ENCODE measurements around the gene SLC39A11.

Gene SLC39A11

DNA sequence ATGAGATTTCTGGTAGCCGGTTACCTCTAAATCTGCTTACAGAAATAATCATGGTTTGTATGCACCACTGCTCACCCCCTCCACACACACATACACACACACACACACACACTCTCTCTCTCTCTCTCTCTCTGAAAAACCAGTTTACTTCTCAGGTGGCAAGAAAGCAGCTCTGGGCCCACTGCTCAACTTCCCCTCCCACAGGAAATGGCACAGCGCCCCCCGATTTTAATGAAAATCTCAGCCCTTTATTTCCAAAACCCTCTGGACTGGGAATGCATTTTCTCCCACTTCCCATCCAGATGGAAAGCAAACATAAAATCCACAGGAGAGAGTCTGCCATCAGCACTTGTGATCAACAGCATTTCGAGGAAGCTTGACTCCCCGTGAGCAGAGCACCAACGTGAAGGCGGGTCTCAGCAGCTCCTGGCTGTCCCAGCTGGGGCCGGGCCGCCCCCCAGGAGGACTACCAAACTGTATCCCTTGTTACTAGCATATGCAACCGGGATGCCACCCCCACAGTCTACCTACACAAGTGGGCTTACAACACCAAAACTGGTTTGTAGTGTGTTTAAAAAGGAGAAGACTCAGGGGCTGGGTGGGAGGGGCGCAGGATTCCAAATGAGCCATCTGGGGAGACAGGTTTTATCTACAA is 121.1 kb downstream of the SLC39A11 start:
- no peak for DNase-seq

- DNase-seq: no peak
These were observed 121.7 kb downstream of the SLC39A11 start for GRCh38 chr17:72970797-72971196.

DNA sequence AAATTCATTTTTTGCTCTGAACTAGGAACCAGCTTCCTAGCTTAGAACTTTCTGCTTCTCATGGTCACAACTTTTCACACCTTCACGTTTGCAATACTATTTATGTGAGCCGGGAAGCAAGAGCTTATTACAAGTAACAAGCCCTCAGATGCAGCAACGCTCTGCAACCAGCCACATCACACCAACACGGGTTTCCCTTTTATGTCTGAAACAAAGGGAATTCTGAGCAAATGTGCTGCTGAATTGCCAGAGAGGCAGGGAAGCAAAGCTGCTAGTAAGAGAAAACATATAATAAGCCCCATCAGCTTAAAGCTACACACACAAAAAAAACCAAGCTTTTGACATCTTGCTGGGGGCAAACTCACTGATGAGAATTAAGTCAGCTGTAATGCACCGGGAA is 122.2 kb downstream of the SLC39A11 start:
- no peak for DNase-seq

DNA sequence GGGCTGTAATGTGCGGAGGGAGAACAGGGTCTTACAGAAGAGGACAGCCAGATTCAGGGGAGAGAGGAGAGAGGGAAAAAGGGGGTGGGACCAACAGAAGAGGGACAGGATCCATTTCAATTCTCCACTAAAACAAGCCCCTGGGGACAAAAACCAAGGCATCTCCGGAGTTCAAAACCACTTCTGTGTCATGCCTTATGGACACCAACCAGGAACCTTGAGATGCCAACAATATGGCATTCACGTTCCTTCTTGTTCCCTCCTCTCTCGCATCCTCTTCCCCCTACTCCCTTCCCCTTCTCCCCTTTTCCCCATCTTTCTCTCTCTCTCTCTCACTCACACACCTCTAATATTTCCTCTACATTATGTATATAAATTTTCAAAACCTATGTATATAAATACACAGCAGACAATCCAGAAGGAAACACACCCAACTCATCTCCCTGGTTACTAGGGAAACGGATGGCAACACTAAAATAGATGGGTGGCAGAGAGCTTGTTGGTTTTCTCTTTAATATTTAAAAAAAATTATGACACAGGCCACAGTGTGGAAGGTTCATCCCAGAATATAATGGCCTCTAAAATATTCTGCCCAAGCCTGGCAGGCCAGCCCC is 123.1 kb downstream of the SLC39A11 start:
- DNase-seq: no peak

GRCh38 chr17:72968798-72969197 is 123.7 kb downstream of the SLC39A11 start:
- no peak for DNase-seq

DNA sequence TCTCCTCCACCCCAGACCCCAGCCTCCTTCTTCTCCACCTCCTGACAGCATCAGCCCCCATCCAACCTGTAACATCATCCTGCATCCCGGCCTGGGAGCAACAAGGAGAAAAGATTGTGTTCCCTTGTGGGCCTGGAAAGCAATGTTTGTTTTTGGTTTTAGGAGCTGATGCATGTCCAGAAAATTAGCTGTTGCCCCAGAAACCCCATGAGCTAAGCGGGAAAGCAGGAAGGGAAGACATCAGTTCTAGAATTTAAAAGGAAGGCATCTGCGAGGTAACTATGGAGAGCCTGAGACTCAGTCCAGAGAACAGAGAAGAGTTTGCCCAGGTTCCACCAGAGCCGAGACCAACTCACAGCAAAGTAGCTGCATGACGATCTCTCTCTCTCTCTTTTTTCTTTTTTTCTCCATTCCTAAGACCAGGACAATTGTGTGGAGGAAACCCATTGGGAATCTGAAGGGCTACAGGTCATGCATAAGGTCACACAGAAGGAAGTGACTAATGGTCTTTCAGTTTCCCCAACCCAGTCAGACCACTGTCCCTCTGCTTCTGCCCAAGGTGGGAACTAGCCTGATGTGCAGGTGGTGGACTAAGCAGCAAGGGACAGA is 124.4 kb downstream of the SLC39A11 start:
- DNase-seq: no peak

- DNase-seq: no peak
These were observed 125.1 kb downstream of the SLC39A11 start for GRCh38 chr17:72967277-72967970.

DNA sequence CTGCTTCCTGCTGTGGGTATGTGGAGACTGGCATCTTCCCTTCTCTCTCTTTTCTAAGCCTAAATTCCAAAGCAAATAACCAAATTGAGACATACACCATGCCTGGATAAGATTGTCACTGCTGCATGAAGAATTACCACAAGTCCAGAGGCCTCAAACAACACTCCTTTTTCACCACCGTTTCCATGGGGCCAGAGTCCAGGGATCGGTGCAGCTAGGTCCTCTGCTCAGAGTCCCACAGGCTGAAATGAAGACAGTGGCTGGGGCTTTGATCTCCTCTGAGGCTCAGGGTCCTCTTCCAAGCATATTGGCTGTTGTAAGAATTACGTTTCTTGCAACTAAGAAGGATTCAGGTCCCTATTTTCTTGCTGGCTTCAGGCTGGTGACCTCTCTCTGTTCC is 130.4 kb downstream of the SLC39A11 start:
- DNase-seq: no peak

GRCh38 chr17:72955391-72956140 is 136.9 kb downstream of the SLC39A11 start:
- no peak for DNase-seq

- no peak for DNase-seq
These were observed 137.9 kb downstream of the SLC39A11 start for GRCh38 chr17:72954579-72954978.

GRCh38 chr17:72953621-72954020 is 138.9 kb downstream of the SLC39A11 start:
- no peak for DNase-seq

DNA sequence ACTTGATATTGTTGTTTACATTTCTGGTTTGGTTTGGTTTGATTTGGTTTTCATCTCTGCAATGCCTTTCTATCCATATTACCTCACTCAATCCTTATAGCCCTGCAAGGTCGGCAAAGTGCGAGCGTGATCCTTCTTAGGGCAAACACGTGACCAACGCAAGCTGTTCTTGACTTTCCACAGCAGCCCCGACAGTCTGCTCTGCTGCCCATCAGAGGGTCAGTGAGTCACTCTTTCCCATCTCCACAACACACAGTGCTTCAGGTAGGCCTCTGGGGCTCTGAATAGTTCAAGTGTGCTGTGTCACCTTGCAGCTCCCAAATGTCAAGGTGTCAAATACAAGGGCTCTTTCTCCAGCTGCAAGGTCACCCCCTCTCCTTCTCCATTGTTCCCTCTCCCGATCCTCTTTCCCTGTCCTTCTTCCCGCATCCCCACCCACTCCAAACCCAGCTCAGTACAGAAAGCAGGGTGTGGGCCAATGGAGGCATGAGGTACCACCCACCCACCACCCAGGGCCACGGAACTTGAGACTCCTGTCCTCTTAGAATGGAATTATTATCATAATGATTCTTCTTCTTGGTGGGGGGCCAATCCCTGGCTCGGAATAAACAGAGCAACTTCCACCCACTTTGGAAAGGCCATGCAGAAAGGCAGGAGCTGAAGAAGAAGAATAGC is 139.7 kb downstream of the SLC39A11 start:
- DNase-seq: no peak

GRCh38 chr17:72952220-72952619 is 140.3 kb downstream of the SLC39A11 start:
- DNase-seq: no peak

GRCh38 chr17:72950242-72950931 is 142.1 kb downstream of the SLC39A11 start:
- DNase-seq: no peak

DNA sequence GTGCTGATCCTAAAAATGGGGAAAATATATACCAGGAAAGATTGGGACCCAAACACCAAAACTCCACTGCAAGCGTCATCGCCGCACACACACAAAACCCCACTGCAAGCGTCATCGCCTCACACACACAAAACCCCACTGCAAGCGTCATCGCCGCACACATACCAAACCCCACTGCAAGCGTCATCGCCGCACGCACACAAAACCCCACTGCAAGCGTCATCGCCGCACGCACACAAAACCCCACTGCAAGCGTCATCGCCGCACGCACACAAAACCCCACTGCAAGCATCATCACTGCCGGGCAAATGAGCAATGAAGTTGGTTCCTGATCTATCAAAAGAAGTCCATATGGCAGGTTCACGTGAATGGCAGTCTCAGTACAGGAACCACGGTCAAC is 144.4 kb downstream of the SLC39A11 start:
- no peak for DNase-seq

GRCh38 chr17:72947475-72947874 is 145.0 kb downstream of the SLC39A11 start:
- DNase-seq: no peak

DNA sequence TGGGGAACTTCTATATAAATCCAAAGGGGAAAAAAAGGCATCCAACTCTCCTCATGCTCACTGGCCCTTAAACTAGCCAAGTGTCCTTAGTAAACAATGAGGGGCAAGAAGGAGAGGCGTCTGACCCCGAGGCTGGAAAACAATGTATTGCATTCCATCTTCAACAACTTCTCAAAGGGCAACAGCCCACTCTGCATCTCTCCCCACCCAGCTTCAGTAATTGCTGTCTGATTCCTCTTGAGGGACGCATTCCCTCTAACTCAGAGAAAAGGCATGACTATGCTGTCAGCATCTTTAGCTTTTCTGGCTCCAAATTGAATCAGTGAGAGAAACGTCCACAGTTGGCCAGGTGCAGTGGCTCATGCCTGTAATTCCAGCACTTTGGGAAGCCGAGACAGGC is 145.8 kb downstream of the SLC39A11 start:
- no peak for DNase-seq

- DNase-seq: no peak
These were observed 146.3 kb downstream of the SLC39A11 start for GRCh38 chr17:72946156-72946555.

GRCh38 chr17:72945473-72945872 is 147.0 kb downstream of the SLC39A11 start:
- DNase-seq: no peak

- DNase-seq: no peak
These were observed 148.4 kb downstream of the SLC39A11 start for GRCh38 chr17:72943826-72944689.

GRCh38 chr17:72942579-72942978 is 149.9 kb downstream of the SLC39A11 start:
- no peak for DNase-seq

Data from activated CD4-positive, alpha-beta T cell treated with anti-CD3 and anti-CD28 coated beads for 1 hour (primary cell).